Left lung (tissue), 10 donors: ENCODE data around the gene ENTPD6. TPM values are rescaled to one million over a fixed set of nuclear protein-coding genes. Genes with fewer than 3 reads are reported as not detected.

Experiments
- ATAC-seq: fragments of 200-7000 bp; cut with Tn5 transposase; one replicate; pipeline ENCODE4 v1.9.1; 2020; ENCODE audit warnings: moderate library complexity
- DNase-seq, 4 donors: peaks; one replicate each; pipeline ENCODE4 v3.0.0-alpha.2; 2013 to 2020
- H3K27ac ChIP-seq, 2 donors: fragments of 200-600 bp; sonication (generic) in 1 of 2; one replicate each; pipeline versions ENCODE4 v1.5.0 to v1.8.0; 2020 to 2021
- H3K27me3 ChIP-seq, 2 donors: fragments of 200-600 bp; sonication (generic) in 1 of 2; one replicate each; pipeline versions ENCODE4 v1.5.0 to v1.8.0; 2020 to 2021
- H3K36me3 ChIP-seq, 2 donors: fragments of 200-600 bp; sonication (generic) in 1 of 2; one replicate each; pipeline versions ENCODE4 v1.5.0 to v1.8.0; 2020 to 2021
- H3K4me1 ChIP-seq, 2 donors: fragments of 200-600 bp; one replicate each; pipeline ENCODE4 v1.8.0; 2021
- H3K4me3 ChIP-seq, 2 donors: fragments of 200-600 bp; sonication (generic) in 1 of 2; one replicate each; pipeline versions ENCODE4 v1.5.0 to v1.8.0; 2020 to 2021; ENCODE audit warnings: mild to moderate bottlenecking in 1 of 2
- H3K9me3 ChIP-seq, 2 donors: fragments of 200-600 bp; sonication (generic) in 1 of 2; one replicate each; pipeline versions ENCODE4 v1.5.0 to v1.8.0; 2020 to 2021
- CTCF ChIP-seq, 2 donors: fragments of 200-600 bp; sonication (generic) in 1 of 2; IDR thresholded peaks; one replicate each; pipeline versions ENCODE4 v1.5.0 to v1.8.0; 2021; ENCODE audit warnings: antibody characterized with exemption in 2 of 2
- intact Hi-C, 2 donors: fragments of 100-400 bp; cut with DNase I; formaldehyde crosslinking; loops; one replicate each; pipeline versions ENCODE4 v1.11.2 to v1.14.2; 2022
- polyA plus RNA-seq, 6 donors: library from polyadenylated mRNA; unstranded; fragments of 120-200 nt; gene quantifications; one replicate each; pipeline ENCODE4 v1.2.1, GENCODE V29; 2013; ENCODE audit not compliant: insufficient read length in 6 of 6
- total RNA-seq, 2 donors: library from RNA; stranded (reverse); fragmentation: NEBNext Ultra II Directional; extraction: Animal tissue kit (Norgen Biotek cat#: 25700); gene quantifications; one replicate each; pipeline ENCODE4 v1.2.1, GENCODE V29; 2021
- donor health status: DM: no; HTN: yes; CAD: no.
- donor health status: DM: no; HTN: no; CAD: no.

Gene ENTPD6
- total and polyA plus RNA-seq, 8 donors: 40.2 to 76.3 (median 47.8) TPM

- no peak for ATAC-seq
- Histone ChIP-seq H3K27me3 (no peaks in the 10 kb centered on the region), H3K4me1 (no peaks in the 10 kb centered on the region), H3K36me3 (peaks cover 0 to 77% of the 10 kb centered on the region in 2 donors), H3K27ac (no peak overlapping the region), H3K9me3 (no peaks in the 10 kb centered on the region), H3K4me3 (no peak overlapping the region)
- no peak for DNase-seq
- TF ChIP-seq CTCF (IDR thresholded peaks at IDR 0.05): no peak
- intact Hi-C loops: no loop called here
These were observed 16.7 kb downstream of the ENTPD6 start for GRCh38 chr20:25212242-25212641.

GRCh38 chr20:25213566-25214425 is 18.3 kb downstream of the ENTPD6 start:
- Histone ChIP-seq H3K27me3 (no peaks in the 10 kb centered on the region), H3K36me3 (peaks cover 0 to 89% of the 10 kb centered on the region in 2 donors), H3K27ac (no peak overlapping the region), H3K9me3 (no peaks in the 10 kb centered on the region), H3K4me1 (no peaks in the 10 kb centered on the region), H3K4me3 (no peak overlapping the region)
- DNase-seq (no peak), ATAC-seq (no peak)
- intact Hi-C loops: no loop called here
- no peak for TF ChIP-seq CTCF (IDR thresholded peaks at IDR 0.05)

GRCh38 chr20:25214426-25214790 is 18.9 kb downstream of the ENTPD6 start:
- Histone ChIP-seq H3K27me3 (no peaks in the 10 kb centered on the region), H3K27ac (no peak overlapping the region), H3K4me3 (no peak overlapping the region), H3K36me3 (peaks cover 0 to 95% of the 10 kb centered on the region in 2 donors), H3K9me3 (no peaks in the 10 kb centered on the region), H3K4me1 (no peaks in the 10 kb centered on the region)
- TF ChIP-seq CTCF (IDR thresholded peaks at IDR 0.05): no peak
- intact Hi-C loops: no loop called here
- ATAC-seq (no peak), DNase-seq (no peak)

- H3K36me3 ChIP-seq: peaks cover 0 to 97% of the 10 kb centered on the region in 2 donors
- H3K27ac ChIP-seq: no peak overlapping the region
- intact Hi-C loops: no loop called here
- no peak for ATAC-seq
- H3K4me3 ChIP-seq: no peak overlapping the region
- H3K9me3 ChIP-seq: no peaks in the 10 kb centered on the region
- H3K4me1 ChIP-seq: no peaks in the 10 kb centered on the region
- no peak for TF ChIP-seq CTCF (IDR thresholded peaks at IDR 0.05)
- no peak for DNase-seq
- H3K27me3 ChIP-seq: no peaks in the 10 kb centered on the region
These were observed 19.3 kb downstream of the ENTPD6 start for GRCh38 chr20:25214819-25215218.

- Histone ChIP-seq H3K4me1 (no peaks in the 10 kb centered on the region), H3K9me3 (no peaks in the 10 kb centered on the region), H3K27ac (no peak overlapping the region), H3K27me3 (no peaks in the 10 kb centered on the region), H3K4me3 (no peak overlapping the region), H3K36me3 (peaks cover 0 to 97% of the 10 kb centered on the region in 2 donors)
- no peak for DNase-seq
- no peak for ATAC-seq
- no peak for TF ChIP-seq CTCF (IDR thresholded peaks at IDR 0.05)
- intact Hi-C loops: no loop called here
These were observed 20.0 kb downstream of the ENTPD6 start for GRCh38 chr20:25215521-25215920.
